GM21723 (cell line): Measurements from ENCODE around the gene ENDOG.
"Not testable (repeated sequence)": the region's sequence is repeated elsewhere in the genome, so short reads cannot be mapped to it uniquely, and the experiment has no call there.

Experiments used
- ATAC-seq: cut with Tn5 transposase; IDR thresholded peaks from one replicate; pipeline ENCODE4 v1.9.1; 2021; ENCODE audit warnings: mild to moderate bottlenecking, moderate library complexity; ENCODE audit not compliant: unreplicated experiment

The ENDOG gene

GRCh38 chr9:128828267-128828666 lies 10.0 kb downstream of the ENDOG start:
- no peak for ATAC-seq

GRCh38 chr9:128828719-128829452 lies 10.6 kb downstream of the ENDOG start:
- no peak for ATAC-seq

- peak; percentile 94 for ATAC-seq
Observed at GRCh38 chr9:128829477-128830251, 11.4 kb downstream of the ENDOG start, which contains the start of gene SPOUT1. SPOUT1 (minus strand) TSS chr9:128829794; CDS start chr9:128829780, 14 bp downstream.

- ATAC-seq: no peak
Observed at GRCh38 chr9:128833696-128834095, 15.4 kb downstream of the ENDOG start.

- no peak for ATAC-seq
Observed at GRCh38 chr9:128835246-128836210, 17.2 kb downstream of the ENDOG start.

GRCh38 chr9:128836509-128837145 lies 18.3 kb downstream of the ENDOG start:
- no peak for ATAC-seq

- no peak for ATAC-seq
Observed at GRCh38 chr9:128838338-128838737, 20.0 kb downstream of the ENDOG start.

- ATAC-seq: no peak
Observed at GRCh38 chr9:128840524-128840923, 22.2 kb downstream of the ENDOG start.

- ATAC-seq: no peak
Observed at GRCh38 chr9:128841694-128842492, 23.6 kb downstream of the ENDOG start.

- ATAC-seq: not testable (repeated sequence)
Observed at GRCh38 chr9:128843171-128843570, 24.9 kb downstream of the ENDOG start.

GRCh38 chr9:128845186-128845931 lies 27.1 kb downstream of the ENDOG start:
- no peak for ATAC-seq

GRCh38 chr9:128846680-128847030 lies 28.4 kb downstream of the ENDOG start:
- no peak for ATAC-seq

GRCh38 chr9:128847803-128848202 lies 29.5 kb downstream of the ENDOG start:
- no peak for ATAC-seq

GRCh38 chr9:128851024-128851423 lies 32.7 kb downstream of the ENDOG start:
- ATAC-seq: not testable (repeated sequence)

GRCh38 chr9:128851779-128852600 lies 33.7 kb downstream of the ENDOG start:
- not testable (repeated sequence) for ATAC-seq

GRCh38 chr9:128852646-128853045 lies 34.3 kb downstream of the ENDOG start:
- ATAC-seq: not testable (repeated sequence)

- ATAC-seq: not testable (repeated sequence)
Observed at GRCh38 chr9:128854454-128854853, 36.2 kb downstream of the ENDOG start.

GRCh38 chr9:128858476-128858875 lies 40.2 kb downstream of the ENDOG start:
- ATAC-seq: not testable (repeated sequence)
